Endothelial cell of umbilical vein (primary cell): ENCODE measurements around the gene FXYD7. TPM values are rescaled to one million over a fixed set of nuclear protein-coding genes. Genes with fewer than 3 reads are reported as not detected.

ENCODE experiments used
- BruUV-seq: library from RNA; stranded (reverse); fragments of 400-500 nt; replicated peaks from 2 replicates; lab custom pipeline; 2021; lab: Mats Ljungman, UMichigan
- CTCF ChIA-PET: fragments of 300-600, 350-600 bp; sonication (Branson Sonifier 250); formaldehyde crosslinking; loops from one replicate; lab custom pipeline; 2021; ENCODE audit warnings: antibody characterized with exemption, inconsistent platforms; lab: Charles Lee
- POLR2A ChIA-PET: fragments of 300-600, 350-600 bp; sonication (Branson Sonifier 250); formaldehyde crosslinking; loops from one replicate; lab custom pipeline; 2021; ENCODE audit warnings: antibody characterized with exemption, inconsistent platforms; lab: Charles Lee
- DNase-seq: peaks from one replicate; pipeline ENCODE4 v3.0.0-alpha.2; 2011; ENCODE audit warnings: low read depth, low spot score
- FAIRE-seq: peaks from 2 replicates; lab custom pipeline; 2011; peaks lifted over from hg19 to GRCh38; lab: Jason Lieb, UNC
- H2AFZ ChIP-seq: 2 replicates; pipeline ENCODE4 v1.6.0; 2012; ENCODE audit warnings: low read depth, low read length, control low read depth, inconsistent platforms
- H3K27ac ChIP-seq: 2 replicates; pipeline ENCODE4 v1.5.1; 2011; ENCODE audit warnings: low read depth, mild to moderate bottlenecking, control low read depth, low read length, moderate library complexity; ENCODE audit not compliant: insufficient read depth
- H3K27me3 ChIP-seq, 2 experiments: 2 replicates each; pipeline versions ENCODE4 v1.6.0 to v1.6.1; 2011; ENCODE audit warnings: low read length in 2 of 2, mixed read lengths in 1 of 2; ENCODE audit not compliant: control insufficient read depth in 2 of 2, insufficient read depth in 2 of 2
- H3K36me3 ChIP-seq, 2 experiments: 2 replicates in 1 of 2; 3 replicates in 1 of 2; pipeline ENCODE4 v1.5.1; 2011; ENCODE audit warnings: low read length in 2 of 2, mild to moderate bottlenecking in 1 of 2, moderate library complexity in 1 of 2; ENCODE audit not compliant: control insufficient read depth in 2 of 2, insufficient read depth in 2 of 2; ENCODE audit errors: extremely low read depth in 1 of 2
- H3K4me1 ChIP-seq: 3 replicates; pipeline ENCODE4 v1.5.1; 2011; ENCODE audit warnings: mild to moderate bottlenecking, low read length; ENCODE audit not compliant: control insufficient read depth, insufficient read depth; ENCODE audit errors: extremely low read depth
- H3K4me2 ChIP-seq: 2 replicates; pipeline ENCODE4 v1.6.1; 2011; ENCODE audit warnings: low read length, control low read depth, mixed read lengths; ENCODE audit not compliant: insufficient read depth
- H3K4me3 ChIP-seq, 3 experiments: fragments of 200-600 bp in 1 of 3; sonication (generic), shearing (Covaris generic) in 1 of 3; replicated peaks in 1 of 3; 2 replicates each; pipeline ENCODE4 v1.5.1; 2011 to 2016; ENCODE audit warnings: control low read depth in 3 of 3, low read length in 3 of 3, mild to moderate bottlenecking in 2 of 3, inconsistent platforms in 1 of 3, low read depth in 1 of 3, moderate library complexity in 1 of 3; ENCODE audit not compliant: insufficient read depth in 1 of 3
- H3K79me2 ChIP-seq: 2 replicates; pipeline ENCODE4 v1.6.0; 2012; ENCODE audit warnings: low read length, inconsistent platforms; ENCODE audit not compliant: control insufficient read depth, insufficient read depth
- H3K9ac ChIP-seq: replicated peaks from 2 replicates; pipeline ENCODE3; 2011; ENCODE audit warnings: low read length, control low read depth; ENCODE audit not compliant: insufficient read depth; ENCODE audit errors: extremely low read depth
- H3K9me1 ChIP-seq: replicated peaks from 3 replicates; pipeline ENCODE4 v1.6.0; 2011; ENCODE audit warnings: mild to moderate bottlenecking, low read length; ENCODE audit not compliant: control insufficient read depth, insufficient read depth; ENCODE audit errors: extremely low read depth
- H3K9me3 ChIP-seq: replicated peaks from 2 replicates; pipeline ENCODE4 v1.5.1; 2012; ENCODE audit warnings: low read length, inconsistent platforms; ENCODE audit not compliant: control insufficient read depth, insufficient read depth
- H4K20me1 ChIP-seq: replicated peaks from 2 replicates; pipeline ENCODE3; 2011; ENCODE audit warnings: mild to moderate bottlenecking, low read length; ENCODE audit not compliant: control insufficient read depth, insufficient read depth; ENCODE audit errors: extremely low read depth
- EZH2 ChIP-seq: IDR thresholded peaks from 2 replicates; pipeline ENCODE4 v1.6.1; 2012; ENCODE audit warnings: borderline replicate concordance, low read depth, mild to moderate bottlenecking, moderate library complexity, low read length, inconsistent platforms; ENCODE audit not compliant: severe bottlenecking
- FOS ChIP-seq: IDR thresholded peaks from 2 replicates; pipeline ENCODE4 v1.6.1; 2011; ENCODE audit warnings: mild to moderate bottlenecking, low read length, moderate library complexity, borderline replicate concordance; ENCODE audit not compliant: insufficient read depth
- GATA2 ChIP-seq: IDR thresholded peaks from 2 replicates; pipeline ENCODE4 v1.7.0; 2011; ENCODE audit warnings: low read depth, mild to moderate bottlenecking, moderate library complexity, mixed read lengths, low read length; ENCODE audit not compliant: insufficient read length, insufficient read depth
- JUN ChIP-seq: IDR thresholded peaks from 2 replicates; pipeline ENCODE4 v1.6.1; 2011; ENCODE audit warnings: borderline replicate concordance, low read depth; ENCODE audit not compliant: insufficient read length, insufficient read depth
- MAX ChIP-seq: IDR thresholded peaks from 2 replicates; pipeline ENCODE4 v1.6.1; 2011; ENCODE audit not compliant: insufficient read depth, insufficient read length
- MYC ChIP-seq: IDR thresholded peaks from one replicate; pipeline ENCODE4 v1.6.1; 2011; ENCODE audit warnings: mild to moderate bottlenecking, low read depth, low read length
- POLR2A ChIP-seq: IDR thresholded peaks from 2 replicates; pipeline ENCODE4 v1.6.1; 2012; ENCODE audit warnings: low read depth, mild to moderate bottlenecking, control low read depth, low read length
- POLR2AphosphoS5 ChIP-seq: IDR thresholded peaks from 2 replicates; pipeline ENCODE4 v1.6.1; 2012; ENCODE audit warnings: low read depth, mild to moderate bottlenecking, control low read depth, low read length, moderate library complexity; ENCODE audit not compliant: insufficient read depth
- dilution Hi-C: fragments of 300-500 bp; cut with MboI; formaldehyde crosslinking; loops from one replicate; pipeline ENCODE4 v1.15.0; 2019; ENCODE audit warnings: low sequenced_read_pairs; ENCODE audit not compliant: extremely low pct_ligation_motif_present
- intact Hi-C: fragments of 100-400 bp; cut with micrococcal nuclease; formaldehyde crosslinking; loops from one replicate; pipeline ENCODE4 v1.10.0; 2022
- polyA plus RNA-seq, 4 experiments: library from polyadenylated mRNA; depleted of rRNA in 3 of 4; stranded (reverse) in 3 of 4; unstranded in 1 of 4; fragments of >200 nt; gene quantifications; 2 replicates each; pipeline versions ENCODE4 v1.2.1 to v1.2.3, GENCODE V29; 2011 to 2012; ENCODE audit warnings: missing spikeins in 1 of 4
- total RNA-seq: library from RNA; stranded (reverse); gene quantifications from 2 replicates; pipeline ENCODE4 v1.2.3, GENCODE V29; 2021
- TF ChIP-seq, protein P1 (sequence below), 2 donors: IDR thresholded peaks; 1 replicate in 1 of 2; 2 replicates in 1 of 2; pipeline ENCODE4 v1.5.1; 2011; ENCODE audit warnings: low read length in 2 of 2, mild to moderate bottlenecking in 2 of 2, moderate library complexity in 2 of 2, control low read depth in 1 of 2, inconsistent platforms in 1 of 2, low read depth in 1 of 2; ENCODE audit not compliant: insufficient read depth in 1 of 2; ENCODE audit errors: extremely low read depth in 1 of 2

FXYD7 gene
- total and polyA plus RNA-seq, 2 donors (not counting 3 experiments of a cell fraction or from before 2014, with no cell fraction given), result not detected

DNA sequence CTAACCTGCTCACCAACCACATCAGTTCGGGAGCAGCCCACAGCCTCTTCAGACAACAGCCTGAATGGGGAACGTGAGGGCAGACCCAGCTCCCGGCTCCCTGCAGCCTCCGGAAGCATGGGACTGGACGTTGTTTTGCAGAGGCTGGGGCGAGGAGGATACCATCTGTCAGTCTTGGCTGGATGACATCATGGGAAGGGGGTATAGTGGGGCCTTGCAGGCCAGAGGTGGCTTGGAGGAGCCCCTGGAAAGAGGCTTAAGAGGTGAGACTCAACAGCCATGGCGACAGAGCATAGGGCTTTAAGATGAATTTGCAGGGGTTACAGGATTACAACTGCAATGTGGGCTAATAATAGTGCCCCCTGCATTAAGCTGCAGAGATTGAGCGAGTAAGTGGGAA lies 25.9 kb upstream of the FXYD7 start:
- Histone ChIP-seq H3K27me3 (no peaks in the 10 kb centered on the region), H3K4me1 (no peaks in the 10 kb centered on the region), H3K9ac (no peak overlapping the region), H3K36me3 (no peaks in the 10 kb centered on the region), H4K20me1 (no peaks in the 10 kb centered on the region), H3K4me3 (no peak overlapping the region), H3K9me3 (no peaks in the 10 kb centered on the region), H3K9me1 (no peaks in the 10 kb centered on the region), H3K4me2 (no peak overlapping the region), H2AFZ (no peak overlapping the region), H3K79me2 (no peaks in the 10 kb centered on the region), H3K27ac (no peak overlapping the region)
- ChIA-PET POLR2A (no interaction called here), CTCF (interaction anchor here (0.9 to 1.0 kb wide), 4 partner anchors 10 to 73 kb away, joined by 3 to 4 read pairs (median 4); partner anchors contain the start of gene FXYD7)
- DNase-seq (no peak), FAIRE-seq (no peak)
- intact Hi-C loops (no loop called here), dilution Hi-C loops (no loop called here)
- no peak for TF ChIP-seq EZH2
- TF ChIP-seq POLR2A, result no peak
- TF ChIP-seq MAX, result no peak
- no peak for TF ChIP-seq JUN
- TF ChIP-seq GATA2, result no peak
- no peak for TF ChIP-seq MYC
- no peak for TF ChIP-seq FOS
- TF ChIP-seq POLR2AphosphoS5, result no peak
- TF ChIP-seq, protein P1, sequence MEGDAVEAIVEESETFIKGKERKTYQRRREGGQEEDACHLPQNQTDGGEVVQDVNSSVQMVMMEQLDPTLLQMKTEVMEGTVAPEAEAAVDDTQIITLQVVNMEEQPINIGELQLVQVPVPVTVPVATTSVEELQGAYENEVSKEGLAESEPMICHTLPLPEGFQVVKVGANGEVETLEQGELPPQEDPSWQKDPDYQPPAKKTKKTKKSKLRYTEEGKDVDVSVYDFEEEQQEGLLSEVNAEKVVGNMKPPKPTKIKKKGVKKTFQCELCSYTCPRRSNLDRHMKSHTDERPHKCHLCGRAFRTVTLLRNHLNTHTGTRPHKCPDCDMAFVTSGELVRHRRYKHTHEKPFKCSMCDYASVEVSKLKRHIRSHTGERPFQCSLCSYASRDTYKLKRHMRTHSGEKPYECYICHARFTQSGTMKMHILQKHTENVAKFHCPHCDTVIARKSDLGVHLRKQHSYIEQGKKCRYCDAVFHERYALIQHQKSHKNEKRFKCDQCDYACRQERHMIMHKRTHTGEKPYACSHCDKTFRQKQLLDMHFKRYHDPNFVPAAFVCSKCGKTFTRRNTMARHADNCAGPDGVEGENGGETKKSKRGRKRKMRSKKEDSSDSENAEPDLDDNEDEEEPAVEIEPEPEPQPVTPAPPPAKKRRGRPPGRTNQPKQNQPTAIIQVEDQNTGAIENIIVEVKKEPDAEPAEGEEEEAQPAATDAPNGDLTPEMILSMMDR (IDR thresholded peaks at IDR 0.05; ENCODE audit: extremely low read depth in 1 of 2, insufficient read depth in 1 of 2, low read depth in 1 of 2, low read length in 2 of 2), result no peak
- no TSS peak for BruUV-seq
